ENCODE results near the gene KDM4C. TPM values are rescaled to one million over a fixed set of nuclear protein-coding genes. Genes with fewer than 3 reads are reported as not detected.

The KDM4C gene
- total RNA-seq, 2 experiments from 2014 or later, result 60.1 to 61.3 TPM

DNA sequence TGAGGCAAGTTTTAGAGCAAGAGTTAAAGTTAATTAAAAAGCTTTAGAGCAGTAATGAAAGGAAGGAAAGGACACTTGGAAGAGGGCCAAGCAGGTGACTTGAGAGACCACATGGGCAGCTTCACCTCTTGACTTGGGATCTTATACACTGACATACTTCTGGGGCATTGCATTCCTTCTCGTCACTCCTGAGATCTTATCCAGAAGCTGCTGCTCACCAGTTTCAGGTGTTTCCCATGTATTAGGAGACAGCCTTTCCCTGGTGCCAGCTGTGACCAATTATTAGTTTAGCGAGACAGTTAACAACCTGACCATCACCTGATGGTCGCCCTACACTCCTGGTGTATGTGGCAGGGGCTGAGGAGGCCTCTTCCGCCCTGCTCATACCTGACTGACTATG, 382.1 kb downstream of the KDM4C start:
- Mint-ChIP-seq H3K27ac (no peak overlapping the region), H3K9me3 (no peaks in the 10 kb centered on the region), H3K4me3 (no peak overlapping the region), H3K27me3 (no peaks in the 10 kb centered on the region), H3K36me3 (ENCODE audit: low read depth) (peaks cover 87% of the 10 kb centered on the region), H3K4me1 (ENCODE audit: low read depth) (peaks cover 11% of the 10 kb centered on the region)
- no peaks in the 10 kb centered on the region for H3K9me3 ChIP-seq (ENCODE audit: control insufficient read depth in 1 of 2, insufficient read depth in 1 of 2, low read length in 2 of 2)
- no peaks in the 10 kb centered on the region for H3K27me3 ChIP-seq (ENCODE audit: control insufficient read depth in 1 of 2, insufficient read depth in 2 of 2, low read length in 2 of 2)
- no peak for TF ChIP-seq CTCF (IDR thresholded peaks at IDR 0.05)
- ChIA-PET POLR2A (no interaction called here), CTCF (no interaction called here)
- H3K4me3 ChIP-seq (ENCODE audit: low read length), result no peak overlapping the region
- H3K36me3 ChIP-seq (ENCODE audit: insufficient read depth, low read length), result peaks cover 39% of the 10 kb centered on the region
- no peak overlapping the region for H3K27ac ChIP-seq (ENCODE audit: low read depth in 1 of 2, low read length in 2 of 2)
- ATAC-seq (ENCODE audit: poor library complexity) (no peak), DNase-seq (no peak)
- no peaks in the 10 kb centered on the region for H3K4me1 ChIP-seq (ENCODE audit: insufficient read depth, low read length)
- intact Hi-C loops (cut with DNase I, micrococcal nuclease), result loop anchor here in 1 of 2 experiments (10.0 kb wide), 1 partner anchor 55 kb away; no protein-coding TSS in a partner anchor

- Mint-ChIP-seq H3K36me3 (ENCODE audit: low read depth) (peaks cover 87% of the 10 kb centered on the region), H3K27ac (no peak overlapping the region), H3K9me3 (no peaks in the 10 kb centered on the region), H3K4me3 (no peak overlapping the region), H3K4me1 (ENCODE audit: low read depth) (peaks cover 13% of the 10 kb centered on the region), H3K27me3 (no peaks in the 10 kb centered on the region)
- Histone ChIP-seq H3K9me3 (ENCODE audit: control insufficient read depth in 1 of 2, insufficient read depth in 1 of 2, low read length in 2 of 2) (no peaks in the 10 kb centered on the region), H3K4me3 (ENCODE audit: low read length) (no peak overlapping the region), H3K27ac (ENCODE audit: low read depth in 1 of 2, low read length in 2 of 2) (no peak overlapping the region), H3K27me3 (ENCODE audit: control insufficient read depth in 1 of 2, insufficient read depth in 2 of 2, low read length in 2 of 2) (no peaks in the 10 kb centered on the region), H3K4me1 (ENCODE audit: insufficient read depth, low read length) (no peaks in the 10 kb centered on the region), H3K36me3 (ENCODE audit: insufficient read depth, low read length) (peaks cover 36% of the 10 kb centered on the region)
- no peak for ATAC-seq (ENCODE audit: poor library complexity)
- POLR2A ChIA-PET, result no interaction called here
- no peak for TF ChIP-seq CTCF (IDR thresholded peaks at IDR 0.05)
- no peak for DNase-seq
- intact Hi-C loops (cut with DNase I, micrococcal nuclease), result no loop called here
- CTCF ChIA-PET, result no interaction called here
These were observed 382.6 kb downstream of the KDM4C start for GRCh38 chr9:7140401-7140800.

DNA sequence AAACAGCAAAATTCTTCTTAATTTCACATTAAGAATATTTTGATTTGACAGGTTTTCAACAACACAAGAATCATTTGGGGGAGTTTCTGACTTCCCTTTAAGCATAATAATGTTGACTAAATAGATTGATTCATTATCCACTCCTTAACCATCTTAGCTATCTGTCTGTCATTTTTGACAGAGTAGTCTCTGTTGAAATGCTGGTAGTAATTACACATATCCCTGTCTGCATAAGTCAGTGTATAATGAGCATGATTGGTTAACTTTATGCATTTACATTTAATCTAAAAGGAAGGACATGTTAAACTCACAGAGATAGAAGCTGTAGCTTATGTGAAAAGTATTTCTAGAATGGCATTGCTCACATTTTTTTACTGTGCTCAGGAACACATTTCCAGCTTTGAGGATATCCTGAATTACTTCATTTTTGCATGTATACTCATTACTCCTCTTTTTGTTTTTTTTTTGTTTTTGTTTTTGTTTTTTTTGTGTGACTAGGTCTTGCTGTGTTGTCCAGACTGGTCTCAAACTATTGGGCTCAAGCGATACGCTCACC, 385.9 kb downstream of the KDM4C start:
- peaks cover 44% of the 10 kb centered on the region for H3K36me3 ChIP-seq (ENCODE audit: insufficient read depth, low read length)
- no peak overlapping the region for H3K4me3 Mint-ChIP-seq
- no peak overlapping the region for H3K4me3 ChIP-seq (ENCODE audit: low read length)
- H3K27me3 ChIP-seq (ENCODE audit: control insufficient read depth in 1 of 2, insufficient read depth in 2 of 2, low read length in 2 of 2), result no peaks in the 10 kb centered on the region
- H3K36me3 Mint-ChIP-seq (ENCODE audit: low read depth), result peaks cover 93% of the 10 kb centered on the region
- ATAC-seq (ENCODE audit: poor library complexity) (no peak), DNase-seq (no peak)
- H3K9me3 Mint-ChIP-seq, result no peaks in the 10 kb centered on the region
- no peak overlapping the region for H3K27ac ChIP-seq (ENCODE audit: low read depth in 1 of 2, low read length in 2 of 2)
- peaks cover 13% of the 10 kb centered on the region for H3K4me1 ChIP-seq (ENCODE audit: insufficient read depth, low read length)
- no peak for TF ChIP-seq CTCF (IDR thresholded peaks at IDR 0.05)
- H3K27ac Mint-ChIP-seq, result no peak overlapping the region
- H3K4me1 Mint-ChIP-seq (ENCODE audit: low read depth), result peaks cover 34% of the 10 kb centered on the region
- peaks cover 0 to 5% of the 10 kb centered on the region in 2 experiments for H3K9me3 ChIP-seq (ENCODE audit: control insufficient read depth in 1 of 2, insufficient read depth in 1 of 2, low read length in 2 of 2)
- ChIA-PET CTCF (no interaction called here), POLR2A (interaction anchor here (1.1 kb wide), 1 partner anchor 387 kb away, joined by 3 read pairs; no protein-coding TSS in a partner anchor)
- no peaks in the 10 kb centered on the region for H3K27me3 Mint-ChIP-seq
- intact Hi-C loops (cut with DNase I, micrococcal nuclease), result no loop called here
